ENCODE results near the gene TRIM16.
"Not testable (repeated sequence)": the region's sequence is repeated elsewhere in the genome, so short reads cannot be mapped to it uniquely, and the experiment has no call there.

Gene TRIM16

DNA sequence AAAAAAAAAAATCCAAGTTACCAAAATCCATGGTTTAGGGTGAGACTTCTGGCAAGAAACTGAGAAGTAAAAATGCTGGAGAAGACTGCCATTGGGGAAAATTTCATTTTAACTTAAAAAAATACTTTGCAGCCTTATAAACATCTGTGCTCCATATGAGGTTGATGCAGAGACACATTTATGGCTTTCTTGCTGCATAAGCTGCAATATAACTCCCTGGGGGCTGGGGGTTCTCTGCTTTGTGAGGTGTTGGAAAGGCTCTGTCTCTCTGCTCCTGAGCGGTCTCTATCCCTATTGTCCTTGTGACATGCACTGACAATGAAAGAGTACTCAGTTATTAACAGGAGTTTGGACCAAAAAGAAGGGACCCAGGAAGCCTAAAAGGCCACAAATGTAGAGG is 71.0 kb downstream of the TRIM16 start:
- POLR2A ChIA-PET (ENCODE audit: low non-redundant PET); H3K27ac ChIP-seq; DNase-seq (ENCODE audit: low spot score); CTCF ChIA-PET: not testable (repeated sequence)

DNA sequence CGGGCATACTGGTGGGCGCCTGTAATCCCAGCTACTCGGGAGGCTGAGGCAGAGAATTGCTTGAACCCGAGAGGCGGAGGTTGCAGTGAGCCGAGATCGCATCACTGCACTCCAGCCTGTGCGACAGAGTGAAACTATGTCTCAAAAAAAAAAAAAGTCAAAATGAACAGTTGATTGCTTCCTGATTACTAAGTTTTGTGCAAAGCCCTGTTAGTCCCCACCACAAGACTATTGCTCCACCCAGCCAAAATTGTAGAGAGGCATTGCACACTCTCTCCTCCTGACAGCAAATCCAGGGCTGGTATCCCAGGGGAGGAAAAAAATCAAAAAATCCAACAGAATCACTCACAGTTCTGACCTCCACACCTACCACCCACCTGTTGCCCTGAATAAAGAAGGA is 91.2 kb downstream of the TRIM16 start:
- H3K27ac ChIP-seq; CTCF ChIA-PET; DNase-seq (ENCODE audit: low spot score); POLR2A ChIA-PET (ENCODE audit: low non-redundant PET): not testable (repeated sequence)

- DNase-seq (ENCODE audit: low spot score); POLR2A ChIA-PET (ENCODE audit: low non-redundant PET); CTCF ChIA-PET; H3K27ac ChIP-seq: not testable (repeated sequence)
Observed at GRCh38 chr17:15591986-15592385, 92.1 kb downstream of the TRIM16 start.

DNA sequence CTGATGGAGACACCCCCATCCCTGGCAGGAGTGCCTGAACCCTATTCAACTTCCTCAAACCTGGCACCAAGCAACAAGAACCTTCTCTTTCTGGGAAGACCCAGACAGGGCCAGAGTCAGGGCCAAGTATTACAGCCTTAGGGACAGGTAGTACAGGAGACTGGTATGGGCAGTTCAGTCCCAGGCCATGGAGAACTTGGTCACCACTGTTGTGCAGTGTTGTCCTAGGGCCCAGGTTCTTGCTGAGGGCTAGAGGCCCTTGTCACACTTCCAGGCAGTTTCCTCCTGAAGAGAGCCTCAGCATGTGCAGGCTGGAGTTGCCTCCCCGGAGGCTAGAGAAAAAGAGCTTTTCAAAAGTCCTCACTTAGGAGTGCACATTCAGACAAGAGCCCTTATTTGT is 93.3 kb downstream of the TRIM16 start:
- DNase-seq (ENCODE audit: low spot score); H3K27ac ChIP-seq; CTCF ChIA-PET; POLR2A ChIA-PET (ENCODE audit: low non-redundant PET): not testable (repeated sequence)

DNA sequence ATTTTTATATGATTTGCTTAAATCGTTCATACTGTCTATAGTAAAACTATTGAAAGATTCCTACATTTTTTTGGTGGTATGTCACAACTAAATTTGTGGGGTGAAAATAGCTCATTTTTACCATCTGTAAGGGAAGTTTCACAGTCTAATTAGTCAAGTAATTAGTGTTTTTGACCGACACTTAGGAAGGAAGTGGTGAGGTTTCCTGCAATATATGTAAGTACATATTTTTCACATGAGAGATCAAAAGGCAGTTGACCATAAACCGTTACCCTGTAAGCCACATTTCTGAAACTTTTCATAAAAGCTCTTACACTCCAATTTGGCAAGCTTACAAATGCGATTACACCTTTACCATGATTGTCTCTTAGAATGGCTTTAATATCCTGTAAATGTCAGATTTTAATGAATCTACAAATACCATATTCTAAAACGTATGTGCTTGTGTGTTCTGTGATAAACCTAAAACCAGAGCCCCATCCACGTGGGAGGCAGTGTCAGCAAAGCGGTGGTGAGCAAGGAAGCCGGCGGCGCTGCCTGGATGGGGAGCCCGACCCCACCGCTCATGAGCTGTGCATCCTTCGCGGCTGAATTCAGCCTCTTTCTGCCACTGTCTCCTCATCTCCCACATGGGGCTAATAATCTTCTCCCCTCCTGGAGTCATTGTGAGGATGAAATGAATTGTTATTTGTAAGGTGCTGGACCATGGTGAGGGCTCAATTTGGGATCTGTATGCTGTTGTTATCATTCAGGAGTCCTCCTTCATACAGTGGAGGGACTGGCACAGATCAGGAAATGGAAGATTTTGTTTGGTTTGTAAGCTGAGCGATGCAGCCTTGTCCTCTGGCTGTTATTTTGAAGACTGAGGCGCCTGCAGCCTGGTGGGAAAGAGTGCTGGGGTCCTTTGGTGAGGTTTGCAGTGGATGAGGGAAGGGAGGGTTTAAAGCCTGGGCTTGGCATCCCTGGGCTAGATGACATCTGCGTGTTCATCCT is 94.3 kb downstream of the TRIM16 start:
- CTCF ChIA-PET; H3K27ac ChIP-seq; POLR2A ChIA-PET (ENCODE audit: low non-redundant PET); DNase-seq (ENCODE audit: low spot score): not testable (repeated sequence)

DNA sequence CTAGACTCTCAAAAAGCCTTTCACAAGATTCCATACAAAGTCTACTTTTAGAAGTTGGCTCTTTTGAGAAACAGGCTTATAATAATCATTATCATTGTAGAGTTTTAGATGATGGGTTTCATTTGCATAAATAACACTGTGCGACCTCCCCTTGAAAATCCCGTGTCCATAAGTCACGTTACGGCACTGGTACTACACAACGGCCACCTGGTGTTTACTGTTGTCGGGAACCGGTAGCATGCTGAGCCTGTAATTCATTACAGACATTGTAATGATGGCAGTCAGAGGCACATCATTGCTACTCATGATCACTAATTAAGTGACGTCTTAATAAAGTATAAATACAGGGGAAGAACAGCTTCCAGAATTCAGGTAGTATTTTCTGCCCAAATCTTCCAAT is 96.1 kb downstream of the TRIM16 start:
- H3K27ac ChIP-seq; CTCF ChIA-PET; DNase-seq (ENCODE audit: low spot score); POLR2A ChIA-PET (ENCODE audit: low non-redundant PET): not testable (repeated sequence)

DNA sequence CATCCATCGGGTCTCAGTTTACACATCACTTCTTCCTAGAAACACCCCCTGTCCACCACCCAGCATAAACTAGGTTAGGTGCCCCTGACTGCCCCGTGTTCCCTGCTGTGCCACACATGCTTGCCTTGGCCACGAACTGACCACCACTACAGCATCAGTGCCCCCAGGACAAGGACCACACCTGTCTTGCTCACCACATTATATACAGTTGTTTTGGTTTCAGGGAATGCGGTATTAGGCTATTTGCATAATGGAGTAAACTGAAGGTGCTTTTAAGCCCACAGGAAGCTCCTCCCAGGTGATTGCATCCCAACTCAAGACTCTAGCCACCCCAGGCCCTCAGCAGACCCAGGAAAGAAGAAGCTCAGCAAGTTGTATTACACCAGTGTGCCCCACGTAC is 100.8 kb downstream of the TRIM16 start:
- H3K27ac ChIP-seq; DNase-seq (ENCODE audit: low spot score); POLR2A ChIA-PET (ENCODE audit: low non-redundant PET); CTCF ChIA-PET: not testable (repeated sequence)

DNA sequence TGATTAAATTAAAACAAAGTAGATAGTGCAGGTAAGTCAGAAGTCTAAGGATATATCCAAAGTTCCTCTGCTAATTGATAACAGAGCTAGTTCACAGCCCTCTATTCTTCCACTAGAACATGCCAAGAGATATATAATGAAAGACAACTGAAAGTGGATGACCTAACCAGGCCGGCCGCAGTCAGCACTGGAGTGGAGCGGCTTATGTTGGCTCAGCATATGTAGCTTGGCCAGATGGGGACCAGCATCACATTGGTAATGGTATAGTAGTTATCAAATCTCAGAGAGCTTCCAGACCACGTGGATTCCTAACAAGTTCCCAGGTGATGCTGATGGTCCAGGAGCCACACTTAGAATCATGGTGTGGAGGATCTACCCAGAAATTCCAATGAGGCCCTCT is 102.6 kb downstream of the TRIM16 start:
- H3K27ac ChIP-seq; DNase-seq (ENCODE audit: low spot score); POLR2A ChIA-PET (ENCODE audit: low non-redundant PET): not testable (repeated sequence)
- CTCF ChIA-PET: interaction anchor here (0.6 kb wide), 1 partner anchor 159 kb away, joined by 3 read pairs; no protein-coding TSS in a partner anchor

Measured in RWPE1 (cell line).